ENCODE data around the gene CLMN.

- TF ChIP-seq REST (IDR thresholded peaks at IDR 0.05; ENCODE audit: borderline replicate concordance) (no peak), EZH2 (IDR thresholded peaks at IDR 0.05; ENCODE audit: borderline replicate concordance, insufficient read depth, low read length, poor library complexity, severe bottlenecking) (no peak), MXI1 (conservative IDR thresholded peaks at IDR 0.05; ENCODE audit: poor library complexity, severe bottlenecking) (no peak), POLR2AphosphoS5 (IDR thresholded peaks at IDR 0.05) (no peak), RAD21 (conservative IDR thresholded peaks at IDR 0.05) (no peak)
- TF ChIP-seq, protein P1, sequence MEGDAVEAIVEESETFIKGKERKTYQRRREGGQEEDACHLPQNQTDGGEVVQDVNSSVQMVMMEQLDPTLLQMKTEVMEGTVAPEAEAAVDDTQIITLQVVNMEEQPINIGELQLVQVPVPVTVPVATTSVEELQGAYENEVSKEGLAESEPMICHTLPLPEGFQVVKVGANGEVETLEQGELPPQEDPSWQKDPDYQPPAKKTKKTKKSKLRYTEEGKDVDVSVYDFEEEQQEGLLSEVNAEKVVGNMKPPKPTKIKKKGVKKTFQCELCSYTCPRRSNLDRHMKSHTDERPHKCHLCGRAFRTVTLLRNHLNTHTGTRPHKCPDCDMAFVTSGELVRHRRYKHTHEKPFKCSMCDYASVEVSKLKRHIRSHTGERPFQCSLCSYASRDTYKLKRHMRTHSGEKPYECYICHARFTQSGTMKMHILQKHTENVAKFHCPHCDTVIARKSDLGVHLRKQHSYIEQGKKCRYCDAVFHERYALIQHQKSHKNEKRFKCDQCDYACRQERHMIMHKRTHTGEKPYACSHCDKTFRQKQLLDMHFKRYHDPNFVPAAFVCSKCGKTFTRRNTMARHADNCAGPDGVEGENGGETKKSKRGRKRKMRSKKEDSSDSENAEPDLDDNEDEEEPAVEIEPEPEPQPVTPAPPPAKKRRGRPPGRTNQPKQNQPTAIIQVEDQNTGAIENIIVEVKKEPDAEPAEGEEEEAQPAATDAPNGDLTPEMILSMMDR (IDR thresholded peaks at IDR 0.05; ENCODE audit: poor library complexity, severe bottlenecking): no peak
Measured at GRCh38 chr14:95264271-95264973, 55.3 kb downstream of the CLMN start.

All from neural cell (in vitro differentiated cells).